Erythroblast (primary cell): ENCODE results near the gene WASF3.
"Not testable (repeated sequence)": the region's sequence is repeated elsewhere in the genome, so short reads cannot be mapped to it uniquely, and the experiment has no call there.

Experiments used
- DNase-seq, 2 experiments: peaks; one replicate each; lab custom pipeline; 2025; lab: John Stamatoyannopoulos, UW
- GATA1 ChIP-seq: IDR thresholded peaks from 2 replicates; pipeline ENCODE4 v1.6.1; 2011; ENCODE audit warnings: low read depth, mild to moderate bottlenecking, control low read depth, low read length, moderate library complexity
- POLR2A ChIP-seq: IDR thresholded peaks from 2 replicates; pipeline ENCODE4 v1.6.1; 2011; ENCODE audit warnings: mild to moderate bottlenecking, low read length

Gene WASF3

GRCh38 chr13:26606631-26607030 lies 49.1 kb downstream of the WASF3 start:
- TF ChIP-seq GATA1: no peak
- no peak for TF ChIP-seq POLR2A
- no peak for DNase-seq

DNA sequence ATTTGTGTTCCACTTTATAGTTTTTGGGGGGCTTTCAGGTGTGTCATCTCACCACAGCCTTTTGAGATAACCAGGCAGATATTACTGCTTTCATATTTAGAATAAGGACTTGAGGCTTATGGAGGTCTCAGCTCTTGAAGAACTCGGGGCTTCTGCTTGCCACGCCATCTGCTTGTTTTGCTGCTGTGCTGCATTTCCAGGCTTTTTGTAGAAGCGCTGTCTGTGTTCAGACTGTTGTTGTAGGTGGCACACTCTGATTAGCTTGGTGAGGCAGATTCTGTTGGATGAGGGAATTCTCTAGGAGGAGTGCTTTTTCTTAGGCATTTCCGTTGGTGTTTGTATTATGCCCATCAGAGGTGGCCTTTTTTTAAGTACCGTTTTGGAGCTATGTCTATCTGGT lies 57.2 kb downstream of the WASF3 start:
- TF ChIP-seq GATA1 (no peak), POLR2A (no peak)
- DNase-seq: no peak

GRCh38 chr13:26616126-26616525 lies 58.6 kb downstream of the WASF3 start:
- TF ChIP-seq POLR2A (no peak), GATA1 (no peak)
- DNase-seq: no peak

GRCh38 chr13:26618726-26619125 lies 61.2 kb downstream of the WASF3 start:
- TF ChIP-seq GATA1: no peak
- TF ChIP-seq POLR2A: no peak
- DNase-seq: no peak

DNA sequence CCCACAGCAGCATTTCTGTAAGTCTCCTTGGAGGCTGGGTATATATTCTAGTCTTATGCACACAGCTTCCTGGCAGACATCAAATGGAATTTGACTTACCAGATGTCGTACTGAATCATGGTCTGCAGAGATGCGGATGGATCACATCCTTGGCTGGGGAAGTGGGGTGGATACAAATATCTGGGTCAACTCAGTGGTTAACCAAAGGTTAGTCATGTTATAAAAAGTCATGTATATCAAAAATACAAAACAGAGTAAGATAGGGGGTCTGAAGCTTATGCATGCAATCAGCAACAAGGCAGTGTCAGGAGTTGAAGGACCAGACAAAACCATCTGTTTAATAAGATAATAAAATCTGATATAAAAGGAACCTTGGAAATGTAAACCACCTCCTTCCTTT lies 61.9 kb downstream of the WASF3 start:
- no peak for DNase-seq
- TF ChIP-seq GATA1 (no peak), POLR2A (no peak)

- no peak for DNase-seq
- TF ChIP-seq GATA1 (no peak), POLR2A (no peak)
Observed at GRCh38 chr13:26621731-26622401, 64.4 kb downstream of the WASF3 start.

- no peak for DNase-seq
- no peak for TF ChIP-seq GATA1
- no peak for TF ChIP-seq POLR2A
Observed at GRCh38 chr13:26623125-26623524, 65.6 kb downstream of the WASF3 start.

DNA sequence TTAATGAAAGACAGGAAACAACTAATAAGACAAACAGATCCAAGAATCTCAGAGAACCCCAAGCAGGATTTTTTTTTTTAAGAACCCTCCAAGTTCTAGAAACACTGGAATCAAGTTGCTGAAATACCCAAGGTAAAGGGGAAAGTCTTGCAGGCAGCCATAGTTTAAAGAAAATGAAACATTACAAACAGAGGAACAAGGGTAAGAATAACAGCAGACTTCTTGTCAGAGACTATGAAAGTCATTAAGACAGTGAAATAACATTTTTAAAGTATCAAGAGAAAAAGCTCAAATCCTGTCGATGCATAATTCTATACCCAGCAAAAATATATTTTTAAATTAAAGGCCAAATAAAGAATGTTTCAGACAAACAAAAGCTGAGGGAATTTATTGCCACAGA lies 67.1 kb downstream of the WASF3 start:
- no peak for DNase-seq
- TF ChIP-seq GATA1 (no peak), POLR2A (no peak)

- no peak for TF ChIP-seq GATA1
- no peak for TF ChIP-seq POLR2A
- DNase-seq: no peak
Observed at GRCh38 chr13:26626271-26626670, 68.8 kb downstream of the WASF3 start.

DNA sequence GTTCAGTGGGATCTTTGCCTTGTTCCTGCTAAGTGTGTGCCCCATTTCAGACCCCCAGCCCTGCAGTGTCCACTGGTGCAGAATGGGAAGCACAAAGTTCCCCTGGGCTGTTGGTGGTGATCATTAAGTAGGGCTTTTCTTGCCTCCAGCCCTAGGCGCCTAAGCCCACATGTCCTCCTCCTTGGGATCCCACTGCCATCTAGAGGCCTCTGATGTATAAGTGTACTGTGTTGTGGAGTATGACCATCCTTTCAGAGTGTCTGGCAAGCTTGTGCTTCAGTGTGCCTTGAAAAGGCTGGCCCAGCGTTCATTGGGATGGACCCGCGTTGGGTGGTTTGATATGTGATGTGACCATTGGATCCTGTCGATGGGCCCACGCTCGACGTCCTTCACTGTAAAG lies 71.2 kb downstream of the WASF3 start:
- no peak for TF ChIP-seq POLR2A
- TF ChIP-seq GATA1: no peak
- peak; percentile 3 to 16 for DNase-seq

- no peak for TF ChIP-seq GATA1
- no peak for TF ChIP-seq POLR2A
- peak; percentile 3 to 14 for DNase-seq
Observed at GRCh38 chr13:26629260-26629825, 71.9 kb downstream of the WASF3 start.

GRCh38 chr13:26635634-26636033 lies 78.2 kb downstream of the WASF3 start:
- DNase-seq: not testable (repeated sequence)

GRCh38 chr13:26636073-26636472 lies 78.6 kb downstream of the WASF3 start:
- DNase-seq: not testable (repeated sequence)

- TF ChIP-seq POLR2A: no peak
- no peak for DNase-seq
Observed at GRCh38 chr13:26646603-26647002, 89.1 kb downstream of the WASF3 start.

GRCh38 chr13:26651234-26651633 lies 93.8 kb downstream of the WASF3 start:
- TF ChIP-seq POLR2A (no peak), GATA1 (no peak)
- no peak for DNase-seq

GRCh38 chr13:26653310-26653709 lies 95.8 kb downstream of the WASF3 start:
- no peak for TF ChIP-seq GATA1
- no peak for TF ChIP-seq POLR2A
- no peak for DNase-seq
